Stimulated activated CD4-positive, alpha-beta T cell treated with anti-CD3 and anti-CD28 coated beads, Interleukin-1b, Interleukin-23, amount 100 ng/mL, for 1 hour (primary cell): ENCODE results near the gene CFAP70.
"Not testable (repeated sequence)": the region's sequence is repeated elsewhere in the genome, so short reads cannot be mapped to it uniquely, and the experiment has no call there.

Experiments used
- DNase-seq, 2 donors: peaks; one replicate each; pipeline ENCODE4 v3.0.0-alpha.2; 2020; ENCODE audit warnings: low read depth in 2 of 2

CFAP70 gene

DNA sequence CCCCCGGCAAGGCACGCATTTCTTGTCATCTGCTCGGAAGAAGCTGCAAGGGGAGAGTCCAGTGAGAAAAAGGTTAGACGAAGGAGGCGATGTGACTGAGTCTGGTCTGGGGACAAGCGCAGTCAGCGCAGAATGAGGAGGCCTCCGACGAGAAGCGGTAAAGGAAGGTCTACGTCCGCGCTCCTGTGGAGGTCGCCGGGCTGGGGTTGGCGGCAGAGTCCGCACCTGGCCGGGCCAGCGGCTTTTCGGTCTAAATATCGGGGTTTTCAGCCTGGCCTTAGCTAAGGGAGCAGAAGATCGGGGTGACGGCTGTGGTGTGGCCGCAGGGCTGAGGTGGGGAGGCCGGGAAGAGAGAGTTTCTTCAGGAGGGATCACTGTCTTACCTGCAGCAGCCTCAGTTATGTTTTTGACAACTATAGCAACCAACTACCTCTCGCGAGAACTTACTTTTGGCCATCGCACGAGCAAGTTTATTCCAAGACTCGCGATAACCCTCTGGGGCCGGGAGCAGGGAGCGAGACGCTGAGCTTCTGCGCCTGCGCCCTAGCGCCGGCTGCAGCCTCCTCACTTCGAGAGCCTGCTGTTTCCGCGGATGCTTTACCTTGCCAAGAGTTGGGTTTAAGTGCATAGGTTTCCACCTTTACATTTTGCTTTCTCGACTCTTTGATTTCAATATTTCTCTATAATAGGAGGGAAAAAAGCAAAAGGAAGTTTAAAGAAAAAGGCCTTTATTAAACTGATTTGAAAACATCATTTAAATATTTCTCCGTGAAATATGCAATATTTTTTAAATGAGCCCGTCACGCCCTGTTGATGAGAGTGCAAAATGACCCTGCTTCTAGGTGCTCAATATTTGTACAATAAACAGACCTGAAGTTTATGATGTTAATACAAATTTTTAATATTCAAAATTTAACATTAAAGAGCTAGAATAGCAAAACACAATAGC is at the start of gene CFAP70:
Gene CFAP70, minus strand, starts transcription at position 534 of the 949 bp plus-strand sequence. CDS start 4,068 bp downstream, outside the sequence.
- DNase-seq: peak; percentile 70 to 85

DNA sequence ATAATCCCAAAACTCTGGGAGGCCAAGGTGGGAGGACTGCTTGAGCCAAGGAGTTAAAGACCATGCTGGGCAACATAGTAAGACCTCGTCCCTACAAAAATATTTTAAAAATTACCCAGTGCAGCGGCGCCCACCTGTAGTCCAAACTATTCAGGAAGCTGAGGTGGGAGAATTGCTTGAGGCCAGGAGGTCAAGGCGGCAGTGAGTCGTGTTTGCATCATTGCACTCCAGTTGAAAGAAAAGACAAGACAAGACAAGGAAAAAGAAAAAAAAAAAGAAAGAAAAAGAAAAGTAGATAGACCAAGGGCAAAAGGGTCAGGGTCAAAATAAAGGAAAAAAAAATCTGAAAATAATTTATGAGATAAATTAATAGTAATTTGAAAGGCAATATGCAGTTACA is 49.4 kb upstream of the CFAP70 start:
- no peak for DNase-seq

DNA sequence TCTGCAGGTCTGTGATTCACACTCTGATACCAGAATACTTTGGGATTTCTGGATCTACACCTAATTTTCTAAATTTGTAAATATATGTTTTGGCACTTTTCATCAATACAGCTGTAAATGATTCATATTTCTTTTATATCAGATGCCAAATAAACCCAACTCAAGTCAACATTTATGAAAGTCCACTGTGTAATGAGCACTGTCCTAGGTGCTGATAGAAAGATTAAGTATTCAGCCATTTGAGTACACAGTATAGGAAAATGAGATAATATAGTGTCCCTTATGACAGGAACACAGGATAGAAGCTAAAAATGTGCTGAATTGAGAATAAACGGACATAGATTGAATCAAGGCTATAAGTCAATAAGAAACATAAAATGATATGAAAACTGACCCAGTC is 48.8 kb upstream of the CFAP70 start:
- no peak for DNase-seq

DNA sequence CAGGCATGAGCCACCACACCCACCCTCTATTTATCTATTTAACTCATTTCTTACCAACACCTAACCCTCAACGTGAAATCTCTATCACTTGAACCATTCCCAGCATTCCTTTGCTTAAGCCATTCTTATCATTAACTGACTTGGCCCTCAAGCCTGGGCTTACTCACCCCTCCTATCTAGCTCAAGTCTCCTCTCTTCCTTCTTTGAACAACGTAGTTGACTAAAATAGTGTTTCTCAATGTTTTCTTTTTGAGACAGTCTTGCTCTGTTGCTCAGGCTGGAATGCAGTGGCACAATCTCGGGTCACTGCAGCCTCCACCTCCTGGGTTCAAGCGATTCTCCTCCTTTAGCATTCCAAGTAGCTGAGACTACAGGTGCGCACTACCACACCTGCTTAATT is 48.2 kb upstream of the CFAP70 start:
- DNase-seq: no peak

DNA sequence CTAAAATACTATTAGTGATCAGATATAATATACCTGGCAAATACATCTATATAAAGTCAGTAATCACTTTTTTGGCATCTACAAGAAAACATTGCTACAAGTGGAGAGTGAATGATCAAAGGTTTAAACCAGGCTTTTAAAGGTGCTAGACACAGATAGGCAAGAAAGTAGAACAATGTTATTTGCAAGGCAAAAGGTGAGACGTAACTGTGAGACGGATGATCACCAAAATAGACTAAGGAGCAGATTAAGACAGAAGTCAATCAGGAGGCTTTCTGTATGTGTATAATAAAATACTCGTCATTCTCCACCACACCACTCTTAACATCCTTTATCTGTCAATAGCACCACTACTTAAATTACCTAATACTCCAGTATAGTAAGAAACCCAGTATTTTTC is 46.9 kb upstream of the CFAP70 start:
- no peak for DNase-seq

DNA sequence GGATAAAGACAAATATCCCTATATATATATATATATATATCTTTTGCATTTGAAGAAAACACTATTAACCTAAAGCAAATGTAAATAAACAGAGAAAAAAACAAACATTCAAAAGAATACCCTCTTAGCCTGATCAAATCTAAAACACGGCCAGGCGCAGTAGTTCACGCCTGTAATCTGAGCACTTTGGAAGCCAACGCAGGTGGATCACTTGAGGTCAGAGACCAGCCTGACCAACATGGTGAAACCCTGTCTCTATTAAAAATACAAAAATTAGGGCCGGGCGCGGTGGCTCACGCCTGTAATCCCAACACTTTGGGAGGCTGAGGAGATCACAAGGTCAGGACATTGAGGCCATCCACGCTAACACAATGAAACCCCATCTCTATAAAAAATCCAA is 46.0 kb upstream of the CFAP70 start:
- DNase-seq: no peak

DNA sequence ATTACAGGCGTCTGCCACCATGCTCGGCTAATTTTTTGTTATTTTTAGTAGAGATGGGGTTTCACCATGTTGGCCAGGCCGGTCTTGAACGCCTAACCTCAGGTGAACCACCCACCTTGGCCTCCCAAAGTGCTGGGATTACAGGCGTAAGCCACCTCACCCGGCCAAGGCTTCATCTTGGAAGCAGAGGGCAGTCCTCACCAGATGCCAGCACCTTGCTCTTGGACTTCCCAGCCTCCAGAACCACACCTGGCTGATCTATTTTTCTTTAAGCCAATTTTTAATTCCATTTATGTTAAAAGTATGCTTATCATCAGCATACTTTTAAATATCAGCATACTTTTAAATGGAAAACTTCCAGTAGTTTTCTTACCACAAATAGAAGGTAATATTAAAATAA is 43.0 kb upstream of the CFAP70 start:
- DNase-seq: no peak

DNA sequence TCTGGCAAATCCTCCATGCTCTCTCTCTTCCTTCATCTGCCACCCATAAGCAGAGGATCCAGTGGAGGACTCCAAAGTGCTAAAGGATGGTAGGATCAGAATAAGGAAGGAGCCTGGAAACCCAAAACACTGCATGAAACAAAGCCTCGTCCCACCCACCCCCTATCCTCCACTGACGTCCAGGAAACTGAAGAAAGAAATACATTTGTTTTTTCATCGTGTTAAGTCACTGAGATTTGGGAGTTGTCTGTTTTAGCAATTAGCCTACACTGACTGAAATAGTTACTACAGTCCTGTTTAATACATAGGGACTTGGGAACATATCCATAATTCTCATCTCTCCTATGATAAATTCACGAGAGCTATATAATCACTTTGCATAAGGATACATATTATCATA is 40.4 kb upstream of the CFAP70 start:
- no peak for DNase-seq

DNA sequence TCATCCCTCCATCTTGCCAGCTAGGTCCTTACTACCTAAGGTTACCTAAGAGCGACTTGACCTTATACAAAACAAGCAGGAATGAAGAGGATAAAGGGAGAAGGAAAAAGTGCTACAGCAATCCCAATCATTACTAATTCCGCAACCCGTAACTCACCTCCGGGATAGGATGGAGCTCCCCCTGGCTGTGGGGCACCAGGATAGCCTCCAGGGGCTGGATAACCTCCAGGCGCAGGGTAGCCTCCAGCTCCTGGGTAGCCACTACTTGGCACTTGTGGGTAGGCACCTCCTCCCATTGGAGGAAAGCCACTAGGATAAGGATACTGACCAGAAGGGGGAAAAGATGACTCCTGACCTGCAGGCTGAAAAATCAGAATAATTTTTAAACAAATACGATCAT is 39.4 kb upstream of the CFAP70 start:
- DNase-seq: no peak

DNA sequence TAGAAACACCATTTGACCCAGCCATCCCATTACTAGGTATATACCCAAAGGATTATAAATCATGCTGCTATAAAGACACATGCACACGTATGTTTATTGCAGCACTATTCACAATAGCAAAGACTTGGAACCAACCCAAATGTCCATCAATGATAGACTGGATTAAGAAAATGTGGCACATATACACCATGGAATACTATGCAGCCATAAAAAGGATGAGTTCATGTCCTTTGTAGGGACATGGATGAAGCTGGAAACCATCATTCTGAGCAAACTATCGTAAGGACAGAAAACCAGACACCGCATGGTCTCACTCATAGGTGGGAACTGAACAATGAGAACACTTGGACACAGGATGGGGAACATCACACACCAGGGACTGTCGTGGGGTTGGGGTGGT is 35.7 kb upstream of the CFAP70 start:
- DNase-seq: not testable (repeated sequence)

DNA sequence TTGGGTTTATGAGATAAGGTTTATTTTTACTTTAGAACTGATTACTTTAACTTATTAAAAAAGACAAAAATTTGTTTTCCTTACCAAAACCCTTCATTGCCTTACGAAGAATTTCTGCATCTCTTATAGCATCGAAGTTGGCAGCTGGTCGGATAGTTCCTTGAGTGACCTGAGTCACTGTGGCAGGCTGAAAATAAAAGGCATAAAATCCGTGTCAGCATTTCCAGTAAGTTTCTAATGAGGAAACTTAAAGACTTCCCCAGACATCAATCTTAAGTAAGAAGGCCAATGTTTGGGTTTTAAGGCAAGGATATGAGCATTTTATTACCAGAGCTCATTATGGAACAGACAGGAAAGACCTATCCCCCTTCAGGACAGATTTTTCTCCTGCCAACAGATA is 29.6 kb upstream of the CFAP70 start:
- DNase-seq: no peak

DNA sequence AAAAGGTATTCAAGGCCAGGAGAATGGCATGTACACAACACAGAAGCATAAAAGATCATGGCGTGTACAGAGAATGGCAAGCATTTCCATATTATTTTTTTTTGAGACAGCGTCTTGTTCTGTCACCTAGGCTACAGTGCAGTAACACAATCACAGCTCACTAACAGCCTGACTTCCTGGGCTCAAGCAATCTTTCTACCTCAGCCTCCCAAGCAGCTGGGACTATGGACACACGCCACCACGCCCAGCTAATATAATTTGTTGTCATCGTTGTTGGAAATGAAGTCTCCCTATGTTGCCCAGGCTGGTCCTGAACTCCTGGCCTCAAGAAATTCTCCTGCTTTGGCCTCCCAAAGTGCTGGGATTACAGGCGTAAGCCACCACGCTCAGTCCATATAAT is 27.9 kb upstream of the CFAP70 start:
- no peak for DNase-seq

DNA sequence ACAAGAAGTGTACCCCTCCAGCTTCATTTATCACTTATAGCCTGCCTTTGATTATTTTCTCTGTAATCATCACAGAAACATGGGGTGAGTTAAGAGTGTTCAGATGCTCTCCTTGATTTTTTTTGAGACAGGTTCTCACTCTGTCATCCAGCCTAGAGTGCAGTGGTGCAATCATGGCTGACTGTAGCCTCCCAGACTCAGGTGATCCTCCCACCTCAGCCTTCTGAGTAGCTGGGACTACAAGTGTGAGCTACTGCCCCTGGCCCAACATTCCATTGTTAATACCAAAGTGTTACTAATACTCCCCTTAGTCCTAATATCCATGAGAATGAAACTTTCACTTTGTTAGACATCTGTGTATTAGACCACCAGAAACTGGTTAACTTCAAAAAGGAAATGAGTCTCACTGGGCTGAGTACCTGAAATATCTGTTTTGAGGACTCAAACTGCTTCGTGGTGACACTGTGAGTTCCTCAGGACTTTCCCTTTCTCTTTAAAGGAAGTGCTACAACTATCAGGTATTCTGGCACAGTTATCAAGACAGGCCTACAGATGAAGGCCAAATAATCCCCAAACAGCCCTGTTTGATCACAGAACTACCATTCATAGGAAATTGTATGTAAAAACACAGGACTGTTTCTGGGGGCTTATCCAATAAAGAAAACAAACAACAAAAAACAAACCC is 20.5 kb upstream of the CFAP70 start:
- no peak for DNase-seq

DNA sequence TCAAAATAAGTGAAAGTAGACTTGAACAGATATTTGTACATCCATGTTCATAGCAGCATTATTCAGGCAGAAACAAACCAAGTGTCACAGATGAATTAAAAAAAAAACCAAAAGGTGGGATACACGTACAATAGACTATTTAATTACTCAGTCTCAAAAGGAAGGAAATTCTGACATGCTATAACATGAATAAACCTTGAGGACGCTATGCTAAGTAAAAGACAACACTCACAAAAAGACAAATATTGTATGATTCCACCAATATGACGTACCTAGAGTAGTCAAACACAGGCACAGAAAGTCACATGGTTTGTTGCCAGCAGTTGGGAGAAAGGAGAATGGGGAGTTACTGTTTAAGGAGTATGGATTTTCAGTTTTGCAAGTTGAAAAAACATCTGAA is 18.0 kb upstream of the CFAP70 start:
- DNase-seq: no peak

DNA sequence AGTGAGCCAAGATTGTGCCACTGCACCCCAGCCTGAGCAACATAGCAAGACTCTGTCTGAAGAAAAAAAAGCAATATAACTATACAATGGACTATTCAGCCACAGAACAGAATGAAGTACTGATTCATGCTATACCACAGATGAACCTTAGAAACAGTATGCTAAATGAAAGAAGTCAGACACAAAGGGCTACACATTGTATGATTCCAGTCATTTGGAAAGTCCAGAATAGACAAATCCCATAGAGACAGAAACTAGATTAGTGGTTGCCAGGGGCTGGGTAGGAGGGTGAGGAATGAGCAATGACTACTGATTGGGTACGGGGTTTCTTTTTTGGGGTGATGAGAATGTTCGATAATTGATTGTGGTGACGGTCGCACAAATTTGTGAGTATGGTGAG is 9.6 kb upstream of the CFAP70 start:
- DNase-seq: no peak

DNA sequence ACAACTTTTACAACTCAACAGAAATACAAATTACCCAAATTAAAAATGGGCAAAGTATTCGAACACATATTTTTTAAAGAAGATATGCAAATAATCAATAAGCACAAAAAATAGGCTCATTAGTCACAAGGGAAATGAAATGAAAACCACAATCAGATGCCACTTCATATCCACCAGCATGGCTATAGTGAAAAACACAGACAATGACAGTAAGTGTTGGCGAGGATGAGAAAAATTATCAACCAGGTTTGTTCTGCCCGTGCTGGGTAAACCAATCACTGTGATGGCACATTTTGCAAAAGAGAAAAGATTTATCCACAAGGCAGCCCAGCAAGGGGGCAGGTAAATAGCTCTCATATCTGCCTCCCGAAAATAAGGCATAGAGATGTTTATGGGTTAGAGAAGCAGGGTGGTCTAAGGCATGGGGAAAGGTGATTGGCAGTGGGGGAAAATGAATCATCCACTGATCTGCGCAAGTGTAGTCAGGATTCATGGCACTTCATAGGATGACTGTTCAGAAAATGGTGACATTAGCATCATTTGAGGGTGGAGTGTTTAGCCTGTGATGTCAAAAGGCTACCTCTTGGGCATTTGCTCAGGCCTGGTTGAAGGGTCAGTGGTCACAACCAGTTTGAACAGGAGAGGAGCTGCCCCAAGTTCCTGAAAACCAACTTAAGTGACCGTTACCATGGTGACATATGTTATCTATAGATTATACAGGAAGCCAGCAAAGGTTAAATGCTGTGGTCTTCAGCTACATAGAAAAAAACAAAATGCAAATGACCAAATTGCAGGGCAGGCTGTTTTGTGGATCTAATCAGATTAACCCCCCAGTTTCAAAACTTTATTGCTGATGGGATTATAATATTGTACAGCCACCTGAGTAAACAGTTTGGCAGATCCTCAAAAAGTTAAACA is 8.0 kb upstream of the CFAP70 start:
- no peak for DNase-seq

DNA sequence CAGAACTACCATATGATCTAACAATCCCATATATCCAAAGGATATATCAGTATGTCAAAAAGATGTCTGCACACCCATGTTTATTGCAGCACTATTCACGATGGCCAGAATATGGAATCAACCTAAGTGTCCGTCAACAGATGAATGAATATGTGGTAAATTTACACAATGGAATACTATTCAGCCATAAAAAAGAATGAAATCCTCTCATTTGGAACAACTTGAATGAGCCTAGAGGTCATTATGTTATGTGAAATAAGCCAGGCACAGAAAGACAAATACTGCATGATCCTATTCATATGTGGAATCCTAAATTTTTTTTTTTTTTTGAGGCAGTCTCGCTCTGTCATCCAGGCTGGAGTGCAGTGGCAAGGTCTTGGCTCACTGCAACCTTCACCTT is 6.3 kb upstream of the CFAP70 start:
- DNase-seq: no peak

DNA sequence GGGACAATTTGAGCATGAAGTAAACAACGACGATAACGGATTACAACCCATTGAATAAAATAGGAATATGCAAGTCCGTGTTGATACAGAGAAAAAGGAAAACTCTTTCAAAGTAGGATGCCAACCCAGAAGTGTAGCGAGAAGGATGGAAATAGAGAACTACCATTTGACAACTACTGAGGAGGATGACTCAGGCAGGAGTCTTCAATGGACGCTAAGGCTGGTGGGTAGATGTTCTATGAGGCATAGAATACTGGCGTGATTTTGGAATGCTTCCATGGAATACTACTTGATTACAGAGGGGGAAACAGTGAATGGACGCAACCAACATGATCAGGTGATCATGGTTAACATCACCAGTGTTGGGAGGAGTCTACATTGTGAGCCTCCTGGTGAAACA is 828 bp upstream of the CFAP70 start:
- DNase-seq: no peak

DNA sequence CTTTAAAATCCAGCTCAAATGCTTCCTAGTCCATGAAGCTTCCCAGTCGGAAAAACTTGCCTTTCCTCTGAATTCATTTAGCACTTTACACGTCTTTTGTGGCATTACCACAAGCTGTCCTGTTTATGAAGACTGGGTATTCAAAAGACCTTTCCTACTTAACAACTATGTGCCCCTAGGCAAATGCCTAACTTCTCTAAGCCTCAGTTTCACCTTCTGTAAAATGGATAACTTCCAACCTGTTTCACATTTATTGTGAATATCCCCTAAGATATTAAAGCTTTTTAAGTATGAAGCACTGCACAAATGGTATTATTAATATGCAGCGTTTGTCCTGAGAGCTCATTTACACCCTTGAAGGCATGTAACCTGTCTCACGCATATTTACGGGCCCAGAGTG is 843 bp downstream of the CFAP70 start:
- DNase-seq: no peak

DNA sequence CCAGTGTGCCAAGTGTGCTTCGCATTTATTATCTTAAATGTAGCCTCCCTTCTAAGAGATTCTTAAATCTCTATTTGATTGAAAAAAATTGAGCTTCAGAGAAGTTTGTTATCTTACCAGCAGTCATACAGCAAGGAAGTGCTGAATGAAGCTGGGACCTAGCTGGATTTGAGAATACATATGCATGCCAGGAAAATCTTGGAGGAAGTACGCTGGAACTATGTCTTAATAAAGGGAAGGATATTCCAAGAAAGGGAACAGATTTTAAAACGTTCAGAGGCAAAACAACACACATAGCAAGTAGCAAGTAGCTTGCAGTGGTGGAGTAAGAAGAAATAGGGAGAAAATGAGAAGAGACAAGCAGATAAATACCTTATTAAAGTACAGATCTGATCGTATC is 1.5 kb downstream of the CFAP70 start:
- DNase-seq: no peak

DNA sequence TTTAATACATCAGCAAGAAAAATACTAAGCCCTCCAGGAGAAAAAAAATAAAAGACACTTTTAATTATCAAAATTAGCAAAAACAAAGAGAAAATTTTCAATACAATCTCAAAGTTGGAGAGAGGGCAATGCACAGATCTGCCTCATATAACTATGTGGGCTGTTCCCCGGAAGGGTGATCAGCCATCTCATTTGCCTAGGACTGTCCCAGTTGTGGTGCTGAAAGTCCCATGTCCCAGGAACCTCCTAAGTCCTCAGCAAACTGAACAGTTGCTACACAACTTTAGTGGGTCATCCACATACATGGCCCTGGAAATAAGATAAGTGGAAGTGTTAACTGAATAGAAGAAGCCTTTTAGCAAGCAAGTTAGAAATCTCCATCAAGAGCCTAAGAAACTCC is 14.4 kb downstream of the CFAP70 start:
- DNase-seq: no peak

DNA sequence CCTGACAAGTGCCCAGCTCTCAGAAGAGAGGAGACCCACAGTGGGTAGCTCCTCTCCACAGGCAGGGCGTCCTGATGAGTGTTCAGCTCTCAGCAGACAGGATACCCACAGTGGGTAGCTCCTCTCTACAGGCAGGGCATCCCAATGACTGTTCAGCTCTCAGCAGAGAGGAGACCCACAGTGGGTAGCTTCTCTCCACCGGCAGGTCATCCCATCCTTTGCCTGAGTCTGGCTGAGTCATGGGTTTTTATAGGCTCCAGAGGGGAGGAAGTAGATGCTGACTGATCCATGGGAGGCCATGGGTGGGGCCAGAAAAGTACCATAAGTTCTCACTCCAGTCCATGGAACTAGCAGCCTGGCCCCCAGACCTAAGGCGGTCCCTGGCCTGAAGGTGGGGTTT is 18.5 kb downstream of the CFAP70 start:
- DNase-seq: no peak
